Measurements from ENCODE around the gene RADIL. TPM values are rescaled to one million over a fixed set of nuclear protein-coding genes. Genes with fewer than 3 reads are reported as not detected.
"Not testable (repeated sequence)": the region's sequence is repeated elsewhere in the genome, so short reads cannot be mapped to it uniquely, and the experiment has no call there.

The RADIL gene
- polyA plus RNA-seq, 2 donors, result 0.29 to 0.93 TPM

GRCh38 chr7:4904346-4904745 is 20.8 kb upstream of the RADIL start:
- H3K27ac ChIP-seq (ENCODE audit: low read depth in 2 of 2, low read length in 1 of 2), result no peak overlapping the region
- H3K9me3 ChIP-seq (ENCODE audit: control insufficient read depth in 2 of 2, insufficient read depth in 1 of 2, low read depth in 1 of 2, low read length in 1 of 2), result peaks cover 0 to 3% of the 10 kb centered on the region in 2 donors
- no peak overlapping the region for H3K4me3 ChIP-seq (ENCODE audit: low read depth in 1 of 2, low read length in 2 of 2)
- no peaks in the 10 kb centered on the region for H3K27me3 ChIP-seq (ENCODE audit: control insufficient read depth in 1 of 2, insufficient read depth in 2 of 2, low read length in 2 of 2)
- H3K4me1 ChIP-seq (ENCODE audit: control insufficient read depth in 2 of 2, insufficient read depth in 2 of 2, low read length in 1 of 2), result no peaks in the 10 kb centered on the region
- no peaks in the 10 kb centered on the region for H3K36me3 ChIP-seq (ENCODE audit: control insufficient read depth in 2 of 2, insufficient read depth in 2 of 2, low read length in 1 of 2)

DNA sequence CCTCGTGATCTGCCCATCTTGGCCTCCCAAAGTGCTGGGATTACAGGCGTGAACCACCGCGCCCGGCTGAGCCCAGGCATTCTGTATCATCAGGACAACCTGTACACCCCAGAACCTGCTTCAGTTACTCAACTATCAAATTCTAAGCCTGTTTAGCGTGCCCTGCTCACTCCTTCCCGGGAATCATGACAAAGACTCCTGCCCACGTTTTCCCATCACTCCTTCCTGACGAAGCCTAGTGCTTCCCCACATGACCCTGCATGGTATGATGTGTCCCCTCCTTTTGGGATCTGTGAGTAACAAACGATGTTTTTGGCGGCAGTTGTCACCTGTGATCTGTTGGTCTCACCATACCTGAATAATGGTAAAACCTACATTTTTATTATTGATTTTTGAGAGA is 12.2 kb upstream of the RADIL start:
- no peak overlapping the region for H3K4me3 ChIP-seq (ENCODE audit: low read depth in 1 of 2, low read length in 2 of 2)
- no peaks in the 10 kb centered on the region for H3K4me1 ChIP-seq (ENCODE audit: control insufficient read depth in 2 of 2, insufficient read depth in 2 of 2, low read length in 1 of 2)
- peaks cover 3 to 5% of the 10 kb centered on the region in 2 donors for H3K9me3 ChIP-seq (ENCODE audit: control insufficient read depth in 2 of 2, insufficient read depth in 1 of 2, low read depth in 1 of 2, low read length in 1 of 2)
- H3K36me3 ChIP-seq (ENCODE audit: control insufficient read depth in 2 of 2, insufficient read depth in 2 of 2, low read length in 1 of 2), result no peaks in the 10 kb centered on the region
- WGBS, 2 donors, result 87 to 88% methylated on average over 11 of the region's 11 CpGs
- no peak overlapping the region for H3K27ac ChIP-seq (ENCODE audit: low read depth in 2 of 2, low read length in 1 of 2)
- no peaks in the 10 kb centered on the region for H3K27me3 ChIP-seq (ENCODE audit: control insufficient read depth in 1 of 2, insufficient read depth in 2 of 2, low read length in 2 of 2)

- H3K36me3 ChIP-seq (ENCODE audit: control insufficient read depth in 2 of 2, insufficient read depth in 2 of 2, low read length in 1 of 2), result no peaks in the 10 kb centered on the region
- 86 to 91% methylated on average over 9 of the region's 9 CpGs for WGBS, 2 donors
- no peak overlapping the region for H3K27ac ChIP-seq (ENCODE audit: low read depth in 2 of 2, low read length in 1 of 2)
- no peaks in the 10 kb centered on the region for H3K4me1 ChIP-seq (ENCODE audit: control insufficient read depth in 2 of 2, insufficient read depth in 2 of 2, low read length in 1 of 2)
- no peaks in the 10 kb centered on the region for H3K27me3 ChIP-seq (ENCODE audit: control insufficient read depth in 1 of 2, insufficient read depth in 2 of 2, low read length in 2 of 2)
- H3K9me3 ChIP-seq (ENCODE audit: control insufficient read depth in 2 of 2, insufficient read depth in 1 of 2, low read depth in 1 of 2, low read length in 1 of 2), result peaks cover 3 to 5% of the 10 kb centered on the region in 2 donors
- H3K4me3 ChIP-seq (ENCODE audit: low read depth in 1 of 2, low read length in 2 of 2), result no peak overlapping the region
These were observed 11.0 kb upstream of the RADIL start for GRCh38 chr7:4894482-4894881.

GRCh38 chr7:4893929-4894475 is 10.5 kb upstream of the RADIL start:
- WGBS, 2 donors, result 83% methylated on average over 8 of the region's 8 CpGs

GRCh38 chr7:4893188-4893587 is 9.7 kb upstream of the RADIL start:
- H3K9me3 ChIP-seq (ENCODE audit: control insufficient read depth in 2 of 2, insufficient read depth in 1 of 2, low read depth in 1 of 2, low read length in 1 of 2); H3K27ac ChIP-seq (ENCODE audit: low read depth in 2 of 2, low read length in 1 of 2); H3K36me3 ChIP-seq (ENCODE audit: control insufficient read depth in 2 of 2, insufficient read depth in 2 of 2, low read length in 1 of 2); H3K4me3 ChIP-seq (ENCODE audit: low read depth in 1 of 2, low read length in 2 of 2); H3K4me1 ChIP-seq (ENCODE audit: control insufficient read depth in 2 of 2, insufficient read depth in 2 of 2, low read length in 1 of 2); H3K27me3 ChIP-seq (ENCODE audit: control insufficient read depth in 1 of 2, insufficient read depth in 2 of 2, low read length in 2 of 2): not testable (repeated sequence)
- WGBS, 2 donors, result 77 to 78% methylated on average over 4 of the region's 4 CpGs

More at GRCh38 chr7:4893929-4894475, 10.5 kb upstream of the RADIL start:
- Histone ChIP-seq H3K4me1 (ENCODE audit: control insufficient read depth in 2 of 2, insufficient read depth in 2 of 2, low read length in 1 of 2) (no peaks in the 10 kb centered on the region), H3K4me3 (ENCODE audit: low read depth in 1 of 2, low read length in 2 of 2) (no peak overlapping the region), H3K9me3 (ENCODE audit: control insufficient read depth in 2 of 2, insufficient read depth in 1 of 2, low read depth in 1 of 2, low read length in 1 of 2) (peaks cover 3 to 5% of the 10 kb centered on the region in 2 donors), H3K36me3 (ENCODE audit: control insufficient read depth in 2 of 2, insufficient read depth in 2 of 2, low read length in 1 of 2) (no peaks in the 10 kb centered on the region), H3K27ac (ENCODE audit: low read depth in 2 of 2, low read length in 1 of 2) (no peak overlapping the region), H3K27me3 (ENCODE audit: control insufficient read depth in 1 of 2, insufficient read depth in 2 of 2, low read length in 2 of 2) (no peaks in the 10 kb centered on the region)

DNA sequence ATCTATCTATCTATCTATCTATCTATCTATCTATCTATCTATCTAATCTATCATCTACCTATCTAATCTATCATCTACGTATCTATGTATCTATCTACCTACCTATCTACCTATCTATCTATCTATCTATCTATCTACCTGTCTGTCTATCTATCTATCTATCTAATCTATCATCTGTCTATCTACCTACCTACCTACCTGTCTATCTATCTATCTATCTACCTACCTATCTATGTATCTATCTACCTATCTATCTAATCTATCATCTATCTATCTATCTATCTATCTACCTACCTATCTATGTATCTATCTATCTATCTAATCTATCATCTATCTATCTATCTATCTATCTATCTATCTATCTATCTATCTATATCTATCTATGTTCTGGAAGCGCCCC is 8.0 kb upstream of the RADIL start:
- not testable (repeated sequence) for H3K27me3 ChIP-seq (ENCODE audit: control insufficient read depth in 1 of 2, insufficient read depth in 2 of 2, low read length in 2 of 2); H3K9me3 ChIP-seq (ENCODE audit: control insufficient read depth in 2 of 2, insufficient read depth in 1 of 2, low read depth in 1 of 2, low read length in 1 of 2); H3K4me1 ChIP-seq (ENCODE audit: control insufficient read depth in 2 of 2, insufficient read depth in 2 of 2, low read length in 1 of 2); H3K36me3 ChIP-seq (ENCODE audit: control insufficient read depth in 2 of 2, insufficient read depth in 2 of 2, low read length in 1 of 2); H3K4me3 ChIP-seq (ENCODE audit: low read depth in 1 of 2, low read length in 2 of 2); H3K27ac ChIP-seq (ENCODE audit: low read depth in 2 of 2, low read length in 1 of 2)
- 67 to 73% methylated on average over 2 of the region's 2 CpGs for WGBS, 2 donors

- WGBS, 2 donors, result 50 to 56% methylated on average over 1 of the region's 1 CpG
- Histone ChIP-seq H3K4me3 (ENCODE audit: low read depth in 1 of 2, low read length in 2 of 2) (no peak overlapping the region), H3K4me1 (ENCODE audit: control insufficient read depth in 2 of 2, insufficient read depth in 2 of 2, low read length in 1 of 2) (no peaks in the 10 kb centered on the region), H3K27ac (ENCODE audit: low read depth in 2 of 2, low read length in 1 of 2) (no peak overlapping the region), H3K36me3 (ENCODE audit: control insufficient read depth in 2 of 2, insufficient read depth in 2 of 2, low read length in 1 of 2) (no peaks in the 10 kb centered on the region), H3K9me3 (ENCODE audit: control insufficient read depth in 2 of 2, insufficient read depth in 1 of 2, low read depth in 1 of 2, low read length in 1 of 2) (peaks cover 2 to 3% of the 10 kb centered on the region in 2 donors), H3K27me3 (ENCODE audit: control insufficient read depth in 1 of 2, insufficient read depth in 2 of 2, low read length in 2 of 2) (no peaks in the 10 kb centered on the region)
These were observed 6.2 kb upstream of the RADIL start for GRCh38 chr7:4889682-4890081.

GRCh38 chr7:4888161-4888560 is 4.6 kb upstream of the RADIL start:
- no peak overlapping the region for H3K27ac ChIP-seq (ENCODE audit: low read depth in 2 of 2, low read length in 1 of 2)
- WGBS, 2 donors, result 71 to 72% methylated on average over 3 of the region's 3 CpGs
- peaks cover 0 to 7% of the 10 kb centered on the region in 2 donors for H3K27me3 ChIP-seq (ENCODE audit: control insufficient read depth in 1 of 2, insufficient read depth in 2 of 2, low read length in 2 of 2)
- H3K4me1 ChIP-seq (ENCODE audit: control insufficient read depth in 2 of 2, insufficient read depth in 2 of 2, low read length in 1 of 2), result peaks cover 0 to 3% of the 10 kb centered on the region in 2 donors
- no peaks in the 10 kb centered on the region for H3K36me3 ChIP-seq (ENCODE audit: control insufficient read depth in 2 of 2, insufficient read depth in 2 of 2, low read length in 1 of 2)
- peaks cover 0 to 2% of the 10 kb centered on the region in 2 donors for H3K9me3 ChIP-seq (ENCODE audit: control insufficient read depth in 2 of 2, insufficient read depth in 1 of 2, low read depth in 1 of 2, low read length in 1 of 2)
- no peak overlapping the region for H3K4me3 ChIP-seq (ENCODE audit: low read depth in 1 of 2, low read length in 2 of 2)

GRCh38 chr7:4886671-4887070 is 3.2 kb upstream of the RADIL start:
- Histone ChIP-seq H3K4me3 (ENCODE audit: low read depth in 1 of 2, low read length in 2 of 2) (no peak overlapping the region), H3K36me3 (ENCODE audit: control insufficient read depth in 2 of 2, insufficient read depth in 2 of 2, low read length in 1 of 2) (no peaks in the 10 kb centered on the region), H3K4me1 (ENCODE audit: control insufficient read depth in 2 of 2, insufficient read depth in 2 of 2, low read length in 1 of 2) (peaks cover 5 to 9% of the 10 kb centered on the region in 2 donors), H3K9me3 (ENCODE audit: control insufficient read depth in 2 of 2, insufficient read depth in 1 of 2, low read depth in 1 of 2, low read length in 1 of 2) (peaks cover 0 to 2% of the 10 kb centered on the region in 2 donors), H3K27ac (ENCODE audit: low read depth in 2 of 2, low read length in 1 of 2) (no peak overlapping the region), H3K27me3 (ENCODE audit: control insufficient read depth in 1 of 2, insufficient read depth in 2 of 2, low read length in 2 of 2) (peaks cover 0 to 8% of the 10 kb centered on the region in 2 donors)
- WGBS, 2 donors, result 48 to 67% methylated on average over 1 of the region's 1 CpG

GRCh38 chr7:4885317-4885807 is 1.8 kb upstream of the RADIL start:
- Histone ChIP-seq H3K27me3 (ENCODE audit: control insufficient read depth in 1 of 2, insufficient read depth in 2 of 2, low read length in 2 of 2) (peaks cover 0 to 8% of the 10 kb centered on the region in 2 donors), H3K36me3 (ENCODE audit: control insufficient read depth in 2 of 2, insufficient read depth in 2 of 2, low read length in 1 of 2) (no peaks in the 10 kb centered on the region), H3K9me3 (ENCODE audit: control insufficient read depth in 2 of 2, insufficient read depth in 1 of 2, low read depth in 1 of 2, low read length in 1 of 2) (peaks cover 0 to 2% of the 10 kb centered on the region in 2 donors), H3K4me3 (ENCODE audit: low read depth in 1 of 2, low read length in 2 of 2) (no peak overlapping the region), H3K4me1 (ENCODE audit: control insufficient read depth in 2 of 2, insufficient read depth in 2 of 2, low read length in 1 of 2) (peaks cover 5 to 9% of the 10 kb centered on the region in 2 donors), H3K27ac (ENCODE audit: low read depth in 2 of 2, low read length in 1 of 2) (no peak overlapping the region)
- WGBS, 2 donors, result 90 to 91% methylated on average over 7 of the region's 7 CpGs

Data from esophagus (tissue), 2 donors.